Urinary bladder (tissue), 4 donors: ENCODE results near the gene RPS16. TPM values are rescaled to one million over a fixed set of nuclear protein-coding genes. Genes with fewer than 3 reads are reported as not detected.
A peak's percentile ranks its signal among the peaks of the same experiment; 100 is the strongest.
"Not testable (repeated sequence)": the region's sequence is repeated elsewhere in the genome, so short reads cannot be mapped to it uniquely, and the experiment has no call there.

Experiments
- DNase-seq: peaks from one replicate; pipeline ENCODE4 v3.0.0-alpha.2; 2015; ENCODE audit errors: extremely low spot score
- H3K27ac ChIP-seq: one replicate; pipeline ENCODE4 v1.5.1; 2013; ENCODE audit warnings: low read depth, mild to moderate bottlenecking, moderate library complexity
- H3K36me3 ChIP-seq: one replicate; pipeline ENCODE4 v1.6.1; 2013; ENCODE audit warnings: mild to moderate bottlenecking, moderate library complexity; ENCODE audit not compliant: insufficient read depth
- H3K4me1 ChIP-seq: one replicate; pipeline ENCODE4 v1.6.1; 2013; ENCODE audit warnings: mild to moderate bottlenecking, moderate library complexity; ENCODE audit not compliant: insufficient read depth
- H3K4me3 ChIP-seq: one replicate; pipeline ENCODE4 v1.5.1; 2013; ENCODE audit warnings: low read depth, low read length
- WGBS: extraction: QIAGEN DNeasy Blood & Tissue Kit; methylation state at CpG from one replicate; pipeline ENCODE4 v1.1.7; 2013; 5-methylcytosine and 5-hydroxymethylcytosine counted together
- polyA plus RNA-seq: library from polyadenylated mRNA; stranded (reverse); fragments of 200-250 nt; gene quantifications from one replicate; pipeline ENCODE4 v1.2.3, GENCODE V29; 2013
- total RNA-seq: library from RNA; depleted of rRNA; stranded (reverse); fragments of >200 nt; gene quantifications from one replicate; pipeline ENCODE4 v1.2.3, GENCODE V29; 2014
- donor health status: healthy with polysubstance abuse.
- donor health status: healthy.

The RPS16 gene
- total and polyA plus RNA-seq, 2 donors = 27.7 to 3,259 TPM

- Histone ChIP-seq H3K4me3 (no peak overlapping the region), H3K36me3 (peaks cover 5% of the 10 kb centered on the region), H3K27ac (no peak overlapping the region), H3K4me1 (no peaks in the 10 kb centered on the region)
- WGBS = 72% methylated on average over 7 of the region's 7 CpGs
- no peak for DNase-seq
Observed at GRCh38 chr19:39470724-39471339, 35.1 kb upstream of the RPS16 start.

GRCh38 chr19:39469567-39469966, 33.8 kb upstream of the RPS16 start:
- Histone ChIP-seq H3K4me1 (no peaks in the 10 kb centered on the region), H3K36me3 (peaks cover 11% of the 10 kb centered on the region), H3K27ac (no peak overlapping the region), H3K4me3 (no peak overlapping the region)
- 90% methylated on average over 6 of the region's 6 CpGs for WGBS
- no peak for DNase-seq

- Histone ChIP-seq H3K4me3 (no peak overlapping the region), H3K27ac (no peak overlapping the region), H3K36me3 (peaks cover 13% of the 10 kb centered on the region), H3K4me1 (no peaks in the 10 kb centered on the region)
- WGBS = 89% methylated on average over 11 of the region's 11 CpGs
- DNase-seq = no peak
Observed at GRCh38 chr19:39469036-39469435, 33.3 kb upstream of the RPS16 start.

- Histone ChIP-seq H3K4me1 (no peaks in the 10 kb centered on the region), H3K36me3 (peaks cover 13% of the 10 kb centered on the region), H3K4me3 (no peak overlapping the region), H3K27ac (no peak overlapping the region)
- WGBS = 93% methylated on average over 7 of the region's 7 CpGs
- DNase-seq = no peak
Observed at GRCh38 chr19:39467941-39468340, 32.2 kb upstream of the RPS16 start.

DNA sequence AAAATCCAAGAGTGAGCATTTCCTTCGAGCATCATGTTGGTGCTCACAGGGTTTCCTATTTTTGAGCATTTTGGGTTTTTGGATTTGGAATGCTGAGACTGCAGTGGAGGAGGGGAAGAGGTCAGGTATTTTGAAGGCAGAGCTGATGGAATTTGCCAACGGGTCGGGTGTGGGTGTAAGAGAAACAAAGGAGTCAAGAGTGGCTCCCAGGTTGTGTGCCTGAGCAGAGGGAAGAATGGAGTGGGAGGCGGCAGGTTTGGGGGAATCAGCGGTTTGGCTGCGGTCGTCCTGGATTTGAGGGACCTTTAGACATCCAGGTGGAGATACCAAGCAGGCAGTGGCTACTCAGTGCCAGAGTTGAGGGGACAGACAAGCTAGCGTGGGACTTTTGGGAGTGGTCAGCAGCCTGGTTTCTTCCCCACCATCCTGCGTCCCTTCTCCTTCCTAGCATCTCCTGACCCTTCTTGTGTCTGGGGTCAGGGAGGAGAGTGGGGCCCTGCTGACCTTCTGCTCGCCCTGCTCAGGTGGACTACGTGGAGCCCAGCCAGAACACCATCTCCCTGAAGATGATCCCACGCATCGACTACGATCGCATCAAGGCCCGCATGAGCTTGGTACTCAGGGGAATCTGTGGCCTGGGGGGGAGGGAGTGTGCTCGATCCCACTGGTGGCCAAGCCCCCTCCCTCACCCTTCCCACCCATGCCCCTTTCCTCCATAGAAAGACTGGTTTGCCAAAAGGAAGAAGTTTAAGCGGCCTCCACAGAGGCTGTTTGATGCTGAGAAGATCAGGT, 30.4 kb upstream of the RPS16 start:
- 94% methylated on average over 18 of the region's 18 CpGs for WGBS
- Histone ChIP-seq H3K27ac (no peak overlapping the region), H3K36me3 (peaks cover 10% of the 10 kb centered on the region), H3K4me3 (no peak overlapping the region), H3K4me1 (no peaks in the 10 kb centered on the region)
- no peak for DNase-seq

DNA sequence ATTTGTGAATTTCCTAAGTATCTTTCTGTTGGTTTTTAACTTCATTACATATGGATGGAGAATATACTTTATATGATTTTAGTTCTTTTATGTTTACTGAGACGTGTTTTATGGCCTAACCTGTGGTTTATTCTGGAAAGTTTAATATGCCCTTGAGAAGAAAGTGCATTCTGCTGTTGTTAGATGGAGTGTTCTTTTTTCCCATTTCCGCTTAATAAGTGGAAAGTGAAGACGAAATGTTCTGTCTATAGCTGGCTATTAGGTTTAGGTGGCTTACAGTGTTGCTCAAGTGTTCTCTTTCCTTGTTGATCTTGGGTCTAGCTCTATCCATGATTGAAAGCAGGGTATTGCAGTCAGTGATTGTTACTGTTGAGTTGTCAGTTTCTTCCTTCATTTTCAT, 27.7 kb upstream of the RPS16 start:
- Histone ChIP-seq H3K4me1 (no peaks in the 10 kb centered on the region), H3K27ac (no peak overlapping the region), H3K4me3 (no peak overlapping the region), H3K36me3 (peaks cover 9% of the 10 kb centered on the region)
- DNase-seq = no peak
- 91% methylated on average over 3 of the region's 3 CpGs for WGBS

- not testable (repeated sequence) for H3K4me3 ChIP-seq, H3K36me3 ChIP-seq, DNase-seq, H3K4me1 ChIP-seq, H3K27ac ChIP-seq
- 95% methylated on average over 8 of the region's 8 CpGs for WGBS
Observed at GRCh38 chr19:39451257-39451656, 15.5 kb upstream of the RPS16 start.

GRCh38 chr19:39449116-39449797, 13.5 kb upstream of the RPS16 start:
- WGBS = 75% methylated on average over 8 of the region's 8 CpGs
- DNase-seq = no peak
- no peak overlapping the region for H3K27ac ChIP-seq
- no peaks in the 10 kb centered on the region for H3K36me3 ChIP-seq
- H3K4me1 ChIP-seq = peaks cover 5% of the 10 kb centered on the region
- no peak overlapping the region for H3K4me3 ChIP-seq

DNA sequence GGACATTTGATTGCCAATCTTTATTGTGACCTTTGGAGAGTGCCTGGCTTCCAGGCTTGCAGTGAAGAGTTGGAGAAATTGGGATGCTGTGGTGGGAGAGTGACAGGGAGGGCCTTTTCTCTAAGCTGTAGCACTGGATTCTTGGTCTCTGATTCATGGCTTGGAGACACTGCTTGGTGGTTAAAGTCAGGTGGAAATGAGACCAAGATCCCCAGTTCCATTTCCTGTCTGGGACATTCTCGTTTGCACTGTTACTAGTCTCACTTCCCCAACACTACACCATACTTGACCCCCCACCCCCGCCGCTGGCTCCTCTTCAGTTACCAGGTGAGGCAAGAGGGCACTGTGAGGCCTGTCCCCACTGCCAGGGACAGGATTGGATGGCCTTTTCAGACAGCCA, 12.5 kb upstream of the RPS16 start:
- H3K36me3 ChIP-seq = no peaks in the 10 kb centered on the region
- no peak for DNase-seq
- H3K27ac ChIP-seq = no peak overlapping the region
- H3K4me3 ChIP-seq = no peak overlapping the region
- peaks cover 5% of the 10 kb centered on the region for H3K4me1 ChIP-seq
- WGBS = 72% methylated on average over 3 of the region's 3 CpGs

DNA sequence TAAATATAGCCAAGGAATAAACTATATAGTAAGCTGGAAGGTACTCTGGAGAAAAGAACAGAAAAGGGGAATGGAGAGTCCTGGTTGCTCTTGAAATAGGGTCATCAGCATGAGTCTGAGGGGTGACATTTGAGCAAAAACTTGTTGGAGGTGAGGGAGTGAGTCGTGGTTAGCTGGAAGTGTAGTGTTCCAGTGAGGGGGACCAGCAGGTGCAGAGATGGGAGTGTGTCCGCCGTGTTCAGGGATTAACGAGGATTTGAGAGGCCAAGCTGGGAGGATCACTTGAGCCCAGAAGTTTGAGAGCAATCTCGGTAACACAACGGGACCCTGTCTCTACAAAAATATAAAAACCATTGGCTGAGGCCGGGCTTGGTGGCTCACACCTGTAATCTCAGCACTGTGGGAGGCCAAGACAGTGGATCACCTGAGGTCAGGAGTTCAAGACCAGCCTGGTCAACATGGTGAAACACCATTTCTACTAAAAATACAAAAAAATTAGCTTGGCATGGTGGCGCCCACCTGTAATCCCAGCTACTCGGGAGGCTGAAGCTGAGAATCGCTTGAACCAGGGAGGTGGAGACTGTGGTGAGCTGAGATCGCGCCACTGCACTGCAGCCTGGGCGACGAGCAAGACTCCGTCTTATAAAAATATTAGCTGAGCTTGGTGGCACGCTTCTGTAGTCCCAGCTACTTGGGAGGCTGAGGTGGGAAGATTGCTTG, 10.8 kb upstream of the RPS16 start:
- WGBS = 87% methylated on average over 16 of the region's 16 CpGs
- H3K27ac ChIP-seq = no peak overlapping the region

DNA sequence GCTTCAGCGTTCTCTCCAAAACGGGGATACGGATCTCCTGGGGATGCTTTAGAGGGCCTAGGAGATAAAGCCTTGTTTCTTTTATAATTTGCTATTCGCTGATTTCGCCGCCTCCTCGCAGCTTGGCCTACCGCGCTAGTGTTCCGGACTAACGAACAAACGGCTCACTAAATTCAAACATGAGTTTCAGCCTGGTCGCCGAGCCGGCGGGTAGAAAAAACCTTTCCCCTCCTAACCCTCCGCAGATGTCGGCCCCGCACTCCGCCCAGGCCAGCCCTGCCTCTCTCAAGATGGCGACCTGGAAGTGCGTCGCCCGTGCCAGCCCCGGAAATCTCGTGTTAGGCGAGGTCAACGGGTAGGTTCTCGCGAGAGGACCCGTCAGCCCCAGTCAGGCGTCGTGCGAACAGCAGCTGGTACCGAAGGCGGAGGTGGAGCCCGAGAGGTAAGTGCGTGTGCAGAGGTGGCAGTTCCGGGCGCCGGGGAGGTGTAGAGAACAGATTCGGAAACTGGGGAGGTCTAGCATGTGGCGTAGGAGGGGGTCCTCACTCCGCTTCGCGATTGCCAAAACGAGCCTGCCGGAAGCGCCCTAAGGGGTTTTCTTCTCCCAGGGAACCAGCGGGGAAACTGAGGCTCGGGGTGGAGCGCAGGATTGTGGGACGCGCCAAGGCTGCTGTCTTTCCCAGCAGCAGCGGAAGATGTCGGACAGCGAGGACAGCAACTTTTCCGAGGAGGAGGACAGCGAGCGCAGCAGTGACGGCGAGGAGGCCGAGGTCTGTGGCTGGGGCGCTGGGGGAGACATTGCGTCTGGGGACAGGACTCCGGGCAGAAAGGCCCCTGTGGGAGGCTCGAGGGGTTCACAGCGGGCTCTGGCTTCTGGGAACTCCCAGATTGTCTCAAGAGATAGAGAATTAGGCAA, 9.7 kb upstream of the RPS16 start, which contains the start of gene SUPT5H:
SUPT5H (plus strand) TSS at position 387 of the 916 bp plus-strand sequence; CDS start at position 696, 309 bp downstream.
- WGBS = under 1% methylated on average over 68 of the region's 68 CpGs
- DNase-seq = peak; percentile 94
- H3K27ac ChIP-seq = peak within 1 kb of the TSS; percentile 89
- H3K36me3 ChIP-seq = no peaks in the 10 kb centered on the region
- H3K4me3 ChIP-seq = peak within 1 kb of the TSS; percentile 91
- H3K4me1 ChIP-seq = peaks cover 5% of the 10 kb centered on the region

More for the DNA sequence above, 10.8 kb upstream of the RPS16 start:
- Histone ChIP-seq H3K36me3 (no peaks in the 10 kb centered on the region), H3K4me3 (peak overlapping the region; percentile 91), H3K4me1 (peaks cover 5% of the 10 kb centered on the region)
- DNase-seq = no peak

- H3K36me3 ChIP-seq = no peaks in the 10 kb centered on the region
- WGBS = 4% methylated on average over 17 of the region's 17 CpGs
- H3K4me1 ChIP-seq = peaks cover 5% of the 10 kb centered on the region
- DNase-seq = no peak
- H3K27ac ChIP-seq = peak overlapping the region; percentile 89
- H3K4me3 ChIP-seq = peak overlapping the region; percentile 91
Observed at GRCh38 chr19:39444598-39445195, 8.9 kb upstream of the RPS16 start.
